ENCODE measurements around the gene TRPV4.

- TF ChIP-seq CTCF (IDR thresholded peaks at IDR 0.05; ENCODE audit: low read depth, low read length) = no peak
- no peak for TF ChIP-seq POLR2A (IDR thresholded peaks at IDR 0.05; ENCODE audit: extremely low read depth, insufficient read length)
- TF ChIP-seq, protein P1, sequence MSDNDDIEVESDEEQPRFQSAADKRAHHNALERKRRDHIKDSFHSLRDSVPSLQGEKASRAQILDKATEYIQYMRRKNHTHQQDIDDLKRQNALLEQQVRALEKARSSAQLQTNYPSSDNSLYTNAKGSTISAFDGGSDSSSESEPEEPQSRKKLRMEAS (IDR thresholded peaks at IDR 0.05; ENCODE audit: low read depth, low read length) = no peak
- TF ChIP-seq MYC (IDR thresholded peaks at IDR 0.05; ENCODE audit: low read depth, low read length) = no peak
Measured at GRCh38 chr12:109833307-109834189, at the start of gene TRPV4.

Measured in NB4 (cell line).